ENCODE data around the gene ZNF17.
A peak's percentile ranks its signal among the peaks of the same experiment; 100 is the strongest.

Gene ZNF17

DNA sequence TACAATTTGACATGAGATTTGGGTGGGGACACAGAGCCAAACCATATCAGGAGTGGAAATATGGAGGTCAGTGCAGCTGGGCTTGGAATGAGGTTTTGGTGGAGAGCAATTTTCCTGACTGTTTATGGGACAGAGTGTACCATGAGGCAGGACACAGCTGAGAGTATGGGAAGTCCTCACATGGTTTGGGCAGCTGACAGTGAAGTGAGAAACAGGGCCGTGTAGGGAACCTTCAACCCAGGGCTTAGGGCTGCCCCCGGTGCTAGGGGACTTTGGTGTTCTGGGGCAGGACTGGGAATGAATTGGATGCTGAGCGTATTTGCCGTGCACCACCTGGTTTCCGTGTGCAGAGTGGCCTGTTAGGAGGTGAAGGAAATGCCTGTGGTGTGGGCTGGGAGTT is 15.3 kb upstream of the ZNF17 start:
- 0 out of 2 replicates have a peak, but pooled peaks cover 6% of the 10 kb centered on the region for H3K79me2 ChIP-seq (ENCODE audit: insufficient read depth, low read depth)
- no peak overlapping the region for H2AFZ ChIP-seq (ENCODE audit: low read depth)
- no peaks in the 10 kb centered on the region for H3K27me3 ChIP-seq (ENCODE audit: insufficient read depth, low read depth)
- H3K4me2 ChIP-seq, result no peak overlapping the region
- no peak overlapping the region for H3K4me3 ChIP-seq (IDR thresholded peaks at IDR 0.05; ENCODE audit: insufficient read depth, low read depth, low read length)
- no peak overlapping the region for H3K9ac ChIP-seq
- H3K36me3 ChIP-seq (ENCODE audit: insufficient read depth), result no peaks in the 10 kb centered on the region
- no peaks in the 10 kb centered on the region for H4K20me1 ChIP-seq (ENCODE audit: insufficient read depth)
- TF ChIP-seq, protein P1, sequence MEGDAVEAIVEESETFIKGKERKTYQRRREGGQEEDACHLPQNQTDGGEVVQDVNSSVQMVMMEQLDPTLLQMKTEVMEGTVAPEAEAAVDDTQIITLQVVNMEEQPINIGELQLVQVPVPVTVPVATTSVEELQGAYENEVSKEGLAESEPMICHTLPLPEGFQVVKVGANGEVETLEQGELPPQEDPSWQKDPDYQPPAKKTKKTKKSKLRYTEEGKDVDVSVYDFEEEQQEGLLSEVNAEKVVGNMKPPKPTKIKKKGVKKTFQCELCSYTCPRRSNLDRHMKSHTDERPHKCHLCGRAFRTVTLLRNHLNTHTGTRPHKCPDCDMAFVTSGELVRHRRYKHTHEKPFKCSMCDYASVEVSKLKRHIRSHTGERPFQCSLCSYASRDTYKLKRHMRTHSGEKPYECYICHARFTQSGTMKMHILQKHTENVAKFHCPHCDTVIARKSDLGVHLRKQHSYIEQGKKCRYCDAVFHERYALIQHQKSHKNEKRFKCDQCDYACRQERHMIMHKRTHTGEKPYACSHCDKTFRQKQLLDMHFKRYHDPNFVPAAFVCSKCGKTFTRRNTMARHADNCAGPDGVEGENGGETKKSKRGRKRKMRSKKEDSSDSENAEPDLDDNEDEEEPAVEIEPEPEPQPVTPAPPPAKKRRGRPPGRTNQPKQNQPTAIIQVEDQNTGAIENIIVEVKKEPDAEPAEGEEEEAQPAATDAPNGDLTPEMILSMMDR (conservative IDR thresholded peaks at IDR 0.05; ENCODE audit: low read depth, low read length), result no peak
- no peak overlapping the region for H3K27ac ChIP-seq
- H3K4me1 ChIP-seq (ENCODE audit: low read depth, poor library complexity, severe bottlenecking), result no peaks in the 10 kb centered on the region

DNA sequence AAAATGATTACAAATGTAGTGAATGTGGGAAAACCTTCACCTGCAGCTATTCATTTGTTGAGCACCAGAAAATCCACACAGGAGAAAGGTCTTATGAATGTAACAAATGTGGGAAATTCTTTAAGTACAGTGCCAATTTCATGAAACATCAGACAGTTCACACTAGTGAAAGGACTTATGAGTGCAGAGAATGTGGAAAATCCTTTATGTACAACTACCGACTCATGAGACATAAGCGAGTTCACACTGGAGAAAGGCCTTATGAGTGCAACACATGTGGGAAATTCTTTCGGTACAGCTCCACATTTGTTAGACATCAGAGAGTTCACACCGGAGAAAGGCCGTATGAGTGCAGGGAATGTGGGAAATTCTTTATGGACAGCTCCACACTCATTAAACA is 12.1 kb upstream of the ZNF17 start:
- Histone ChIP-seq H3K4me2 (no peak overlapping the region), H3K9ac (no peak overlapping the region), H3K27ac (no peak overlapping the region), H3K4me1 (ENCODE audit: low read depth, poor library complexity, severe bottlenecking) (no peaks in the 10 kb centered on the region), H3K4me3 (IDR thresholded peaks at IDR 0.05; ENCODE audit: insufficient read depth, low read depth, low read length) (no peak overlapping the region), H3K79me2 (ENCODE audit: insufficient read depth, low read depth) (no peaks in the 10 kb centered on the region), H2AFZ (ENCODE audit: low read depth) (no peak overlapping the region), H4K20me1 (ENCODE audit: insufficient read depth) (no peaks in the 10 kb centered on the region), H3K36me3 (ENCODE audit: insufficient read depth) (no peaks in the 10 kb centered on the region), H3K27me3 (ENCODE audit: insufficient read depth, low read depth) (no peaks in the 10 kb centered on the region)
- TF ChIP-seq, protein P1 (conservative IDR thresholded peaks at IDR 0.05; ENCODE audit: low read depth, low read length), result no peak

DNA sequence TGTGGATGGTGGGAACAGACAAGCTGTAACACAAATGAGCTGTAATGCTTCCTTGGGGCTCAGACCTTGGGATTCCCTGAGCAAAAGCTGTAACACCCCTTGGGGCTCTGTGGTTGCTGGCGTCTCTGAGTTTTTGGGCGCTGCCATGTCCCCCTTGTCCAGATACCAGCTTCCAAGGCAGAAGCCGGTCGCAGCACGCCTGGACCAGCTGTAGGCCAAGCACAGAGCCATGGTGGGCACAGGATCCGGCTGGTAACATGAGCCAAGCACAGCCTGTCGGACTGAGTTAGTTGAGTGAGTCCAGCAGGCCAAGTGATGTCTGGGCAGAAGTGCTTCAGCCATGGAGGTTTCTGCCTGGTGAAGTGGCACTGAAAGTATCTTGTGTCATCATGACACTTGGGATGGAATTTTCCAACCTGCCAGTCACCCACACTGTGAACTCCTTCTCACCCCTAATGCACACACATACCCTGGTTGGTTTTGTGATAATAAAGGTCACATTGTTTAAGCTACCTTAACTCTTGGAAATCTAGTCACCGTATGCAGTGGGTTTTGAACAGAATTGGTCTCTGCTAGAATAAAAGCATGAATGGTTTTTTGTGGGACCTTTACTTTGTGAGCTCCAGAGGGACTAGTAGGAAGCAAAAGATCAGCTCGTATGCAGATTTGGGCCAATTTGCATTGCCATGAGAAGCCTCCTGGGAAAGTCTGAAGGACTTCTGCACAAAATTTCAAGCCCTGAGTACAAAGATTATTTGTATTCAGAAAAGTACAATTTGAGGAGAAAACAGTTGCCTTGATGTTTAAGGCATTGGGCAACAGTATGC is 7.0 kb upstream of the ZNF17 start:
- TF ChIP-seq, protein P1 (conservative IDR thresholded peaks at IDR 0.05; ENCODE audit: low read depth, low read length), result no peak
- Histone ChIP-seq H3K27me3 (ENCODE audit: insufficient read depth, low read depth) (no peaks in the 10 kb centered on the region), H3K4me2 (no peak overlapping the region), H2AFZ (ENCODE audit: low read depth) (no peak overlapping the region), H3K4me3 (IDR thresholded peaks at IDR 0.05; ENCODE audit: insufficient read depth, low read depth, low read length) (no peak overlapping the region), H3K4me1 (ENCODE audit: low read depth, poor library complexity, severe bottlenecking) (no peaks in the 10 kb centered on the region), H3K9ac (no peak overlapping the region), H3K79me2 (ENCODE audit: insufficient read depth, low read depth) (no peaks in the 10 kb centered on the region), H3K36me3 (ENCODE audit: insufficient read depth) (no peaks in the 10 kb centered on the region), H3K27ac (no peak overlapping the region), H4K20me1 (ENCODE audit: insufficient read depth) (no peaks in the 10 kb centered on the region)

DNA sequence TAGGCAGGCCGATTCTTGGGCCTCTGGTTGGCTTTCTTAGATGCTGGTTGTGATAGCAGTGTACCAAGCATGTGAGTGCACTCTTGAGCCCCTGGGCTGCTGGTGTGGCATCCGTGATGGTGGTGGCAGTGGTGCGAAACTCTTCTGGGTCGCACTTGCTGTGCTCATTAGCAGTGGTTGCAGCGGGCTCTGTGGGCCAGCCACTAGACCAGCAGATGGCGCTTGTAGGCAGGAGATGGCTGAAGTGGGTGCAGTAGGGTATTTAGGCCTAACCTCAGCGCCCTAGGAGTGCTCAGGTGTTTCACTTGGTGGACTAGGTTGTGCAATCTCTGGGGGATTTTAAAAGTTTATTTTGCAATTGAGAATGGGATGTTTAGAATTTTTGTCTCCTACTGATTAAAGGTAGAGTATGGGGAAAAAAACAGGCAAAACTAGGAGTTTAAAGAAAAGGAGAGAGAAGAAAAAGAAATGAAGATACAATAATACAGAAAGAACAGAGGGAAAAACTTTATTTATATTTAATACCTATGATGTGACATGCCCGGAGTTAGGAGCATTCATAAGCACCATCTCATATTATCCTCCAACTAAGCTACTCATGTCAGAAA is 4.3 kb upstream of the ZNF17 start:
- peaks cover 5% of the 10 kb centered on the region for H3K4me1 ChIP-seq (ENCODE audit: low read depth, poor library complexity, severe bottlenecking)
- no peaks in the 10 kb centered on the region for H4K20me1 ChIP-seq (ENCODE audit: insufficient read depth)
- H3K36me3 ChIP-seq (ENCODE audit: insufficient read depth), result no peaks in the 10 kb centered on the region
- TF ChIP-seq, protein P1 (conservative IDR thresholded peaks at IDR 0.05; ENCODE audit: low read depth, low read length), result peak; percentile 57
- H3K79me2 ChIP-seq (ENCODE audit: insufficient read depth, low read depth), result peaks cover 6% of the 10 kb centered on the region; the same call in 1 of the 2 replicates
- H3K27ac ChIP-seq, result no peak overlapping the region
- H3K4me2 ChIP-seq, result no peak overlapping the region
- H3K27me3 ChIP-seq (ENCODE audit: insufficient read depth, low read depth), result no peaks in the 10 kb centered on the region
- no peak overlapping the region for H3K9ac ChIP-seq
- H2AFZ ChIP-seq (ENCODE audit: low read depth), result no peak overlapping the region
- H3K4me3 ChIP-seq (IDR thresholded peaks at IDR 0.05; ENCODE audit: insufficient read depth, low read depth, low read length), result no peak overlapping the region

Data from KMS-11 (cell line).